ENCODE measurements around the gene CCR9.

GRCh38 chr3:45871780-45872179 is 14.6 kb upstream of the CCR9 start:
- TF ChIP-seq POLR2AphosphoS5 (IDR thresholded peaks at IDR 0.05; ENCODE audit: borderline replicate concordance, low read depth, low read length): no peak
- TF ChIP-seq EZH2 (IDR thresholded peaks at IDR 0.05): no peak
- TF ChIP-seq FOXP2 (optimal IDR thresholded peaks at IDR 0.05; ENCODE audit: control extremely low read depth, extremely low read length, insufficient read depth): no peak
